Activated CD8-positive, alpha-beta memory T cell treated with anti-CD3 and anti-CD28 coated beads, Interleukin-2, amount 50 U/mL, for 1 hour (primary cell): ENCODE data around the gene VAMP3.

Source experiments
- DNase-seq: peaks from one replicate; pipeline ENCODE4 v3.0.0-alpha.2; 2020; ENCODE audit errors: extremely low read depth

The VAMP3 gene

DNA sequence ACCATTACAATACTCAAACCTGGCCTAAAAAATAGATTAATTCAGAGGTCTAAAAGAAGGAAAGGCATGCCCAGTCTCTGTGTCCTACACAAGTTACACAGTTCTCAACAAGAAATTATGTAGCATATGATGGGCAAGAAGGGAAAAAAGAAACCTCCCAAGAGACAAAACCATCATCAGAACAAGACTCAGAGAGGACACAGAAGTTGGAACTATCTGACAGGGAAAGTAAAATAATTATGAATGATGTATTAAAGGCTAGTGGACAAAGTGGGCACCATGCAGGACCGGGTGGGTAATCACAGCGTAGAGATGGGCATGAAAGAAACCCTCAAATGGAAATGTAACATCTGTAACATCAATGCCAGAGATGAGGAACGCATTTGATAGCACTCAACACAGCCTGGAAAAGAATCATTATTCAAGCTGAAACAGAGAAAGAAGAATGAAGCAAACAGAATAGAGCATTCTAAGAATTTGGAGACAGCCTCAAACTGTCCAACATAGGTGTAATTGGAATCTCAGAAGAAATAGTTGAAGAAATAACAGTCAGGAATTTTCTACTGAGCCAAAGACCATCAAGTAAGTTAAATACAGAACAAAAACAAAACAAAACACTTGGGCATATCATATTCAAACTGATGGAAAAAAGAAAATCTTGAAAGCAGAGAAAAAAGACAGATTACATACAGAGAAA lies 42.7 kb downstream of the VAMP3 start:
- no peak for DNase-seq

DNA sequence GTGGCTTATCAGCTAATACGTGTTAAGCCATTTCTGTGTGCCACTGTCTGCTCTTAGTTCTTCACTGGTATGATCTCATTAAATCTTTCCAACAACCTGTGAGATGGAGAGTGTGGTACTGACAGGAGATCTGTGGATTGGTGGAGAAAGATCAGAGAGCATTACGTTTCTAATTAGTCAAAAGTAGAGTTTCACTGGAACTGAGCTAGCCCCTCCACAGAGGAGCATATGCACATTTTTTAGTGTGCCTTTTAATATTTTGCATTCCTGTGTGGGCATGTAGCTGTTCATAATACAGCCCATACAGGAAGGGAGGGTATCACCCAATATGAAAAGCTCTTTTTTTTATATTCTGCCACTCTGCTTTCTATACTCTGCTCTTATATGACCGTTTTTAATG lies 50.2 kb downstream of the VAMP3 start:
- no peak for DNase-seq

DNA sequence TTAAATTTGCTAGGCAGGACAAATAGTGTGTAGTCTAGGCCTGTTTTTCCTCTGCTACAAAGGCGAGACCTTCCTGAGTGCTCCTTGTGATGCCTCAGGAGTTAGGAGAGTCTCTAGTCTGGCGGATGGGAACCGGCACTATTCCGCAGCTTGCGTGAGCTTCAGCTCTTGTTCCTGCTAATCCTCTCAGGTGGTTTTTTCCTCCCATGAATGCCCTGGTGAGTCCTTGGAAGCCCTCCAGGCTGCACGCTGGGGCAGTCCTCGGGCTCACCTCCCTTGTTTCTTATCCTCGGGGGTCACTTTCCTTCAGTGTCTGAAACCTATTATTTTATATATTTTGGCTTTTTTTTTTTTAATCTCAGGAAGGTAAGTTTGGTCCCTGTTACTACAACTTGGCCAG lies 53.6 kb downstream of the VAMP3 start:
- DNase-seq: no peak

DNA sequence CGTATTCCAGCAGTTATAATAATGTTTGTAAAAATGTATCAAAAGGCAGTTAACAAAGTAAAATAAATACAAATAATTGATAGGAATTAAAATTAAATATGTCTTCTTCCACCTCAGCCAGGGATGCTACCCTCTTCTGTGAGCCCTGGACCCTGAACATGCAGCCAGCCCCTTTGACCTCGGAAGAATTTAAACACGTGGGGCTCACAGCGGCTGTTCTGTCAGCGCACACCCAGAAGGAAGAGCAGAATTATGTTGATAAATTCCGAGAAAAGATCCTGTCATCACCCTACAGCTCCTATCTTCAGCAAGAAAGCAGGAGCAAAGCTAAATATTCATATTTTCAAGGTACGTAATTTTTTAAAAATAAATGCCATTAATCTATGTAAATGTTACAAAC lies 55.3 kb downstream of the VAMP3 start:
- DNase-seq: no peak

DNA sequence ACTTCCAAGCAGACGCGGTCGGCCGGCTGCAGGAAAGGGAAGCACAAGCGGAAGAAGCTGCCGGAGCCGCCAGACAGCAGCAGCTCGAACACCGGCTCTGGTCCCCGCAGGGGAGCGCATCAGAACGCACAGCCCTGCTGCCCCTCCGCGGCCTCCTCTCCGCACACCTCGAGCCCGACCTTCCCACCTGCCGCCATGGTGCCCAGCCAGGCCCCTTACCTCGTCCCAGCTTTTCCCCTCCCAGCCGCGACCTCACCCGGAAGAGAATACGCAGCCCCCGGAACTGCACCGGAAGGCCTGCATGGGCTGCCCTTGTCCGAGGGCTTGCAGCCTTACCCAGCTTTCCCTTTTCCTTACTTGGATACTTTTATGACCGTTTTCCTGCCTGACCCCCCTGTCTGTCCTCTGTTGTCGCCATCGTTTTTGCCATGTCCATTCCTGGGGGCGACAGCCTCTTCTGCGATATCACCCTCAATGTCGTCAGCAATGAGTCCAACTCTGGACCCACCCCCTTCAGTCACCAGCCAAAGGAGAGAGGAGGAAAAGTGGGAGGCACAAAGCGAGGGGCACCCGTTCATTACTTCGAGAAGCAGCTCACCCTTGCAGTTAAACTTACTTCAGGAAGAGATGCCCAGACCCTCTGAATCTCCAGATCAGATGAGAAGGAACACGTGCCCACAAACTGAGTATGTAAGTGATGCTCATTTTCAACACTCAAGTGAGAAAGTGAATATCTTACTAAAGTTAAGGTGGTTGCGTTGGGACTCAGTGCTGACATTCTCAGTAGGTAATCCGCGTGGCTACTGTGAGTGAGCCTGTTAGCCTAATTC lies 56.2 kb downstream of the VAMP3 start:
- no peak for DNase-seq
